ENCODE data around the gene MEP1A.

MEP1A gene

DNA sequence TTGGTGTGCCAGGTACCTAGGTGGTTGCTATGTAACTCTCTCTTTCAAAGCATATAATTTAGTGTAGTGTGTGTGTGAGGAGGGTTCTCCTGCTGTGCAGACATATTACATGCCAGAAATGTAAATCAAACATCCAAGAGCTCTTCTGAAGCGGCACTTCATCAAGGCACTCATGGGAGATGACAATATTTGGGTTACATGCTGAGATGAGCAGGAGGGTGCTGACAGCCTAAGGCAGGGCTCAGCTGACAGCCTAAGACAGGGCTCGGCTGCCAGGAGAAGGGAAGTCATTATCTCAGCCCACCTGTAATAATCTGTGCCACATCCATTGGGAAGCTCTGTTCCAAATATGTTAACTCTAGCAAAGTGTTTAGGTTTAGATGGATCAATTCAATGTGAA lies 89.5 kb downstream of the MEP1A start:
- no peak for DNase-seq (ENCODE audit: low read depth)
- no peak overlapping the region for H3K4me3 ChIP-seq (ENCODE audit: low read depth, low read length)

- no peak for DNase-seq (ENCODE audit: low read depth)
- no peak overlapping the region for H3K4me3 ChIP-seq (ENCODE audit: low read depth, low read length)
Measured at GRCh38 chr6:46888031-46888430, 94.8 kb downstream of the MEP1A start.

GRCh38 chr6:46888578-46888977 lies 95.4 kb downstream of the MEP1A start:
- DNase-seq (ENCODE audit: low read depth): no peak
- no peak overlapping the region for H3K4me3 ChIP-seq (ENCODE audit: low read depth, low read length)
